Measurements from ENCODE around the gene DYNLT2. TPM values are rescaled to one million over a fixed set of nuclear protein-coding genes. Genes with fewer than 3 reads are reported as not detected.
"Not testable (repeated sequence)": the region's sequence is repeated elsewhere in the genome, so short reads cannot be mapped to it uniquely, and the experiment has no call there.

Gene DYNLT2
- total and polyA plus RNA-seq, 7 donors: 0.73 to 2.8 (median 1.0) TPM

GRCh38 chr6:169701311-169701953 lies 49.9 kb downstream of the DYNLT2 start:
- 0 to 1% (median 0%) methylated on average over 30 to 54 of the region's 54 CpGs for WGBS, 3 donors
- Histone ChIP-seq H3K4me1 (peaks cover 37% of the 10 kb centered on the region), H3K9me3 (no peaks in the 10 kb centered on the region), H3K36me3 (ENCODE audit: insufficient read depth in 1 of 2, low read depth in 1 of 2) (peaks cover 3 to 25% of the 10 kb centered on the region in 2 donors), H3K27ac (peak overlapping the region; percentile 99), H3K4me3 (peak overlapping the region; percentile 90), H3K27me3 (ENCODE audit: insufficient read depth in 3 of 3, low read length in 2 of 3) (no peaks in the 10 kb centered on the region)
- ATAC-seq (peak in 2 of 4 donors; percentile 14 to 15), DNase-seq (no peak)
- no peak for TF ChIP-seq CTCF (IDR thresholded peaks at IDR 0.05)
- intact Hi-C loops (cut with DNase I): loop anchor here in 1 of 2 donors (5.0 kb wide), 1 partner anchor 51 kb away; the partner anchor contains the start of genes DYNLT2 and ERMARD

DNA sequence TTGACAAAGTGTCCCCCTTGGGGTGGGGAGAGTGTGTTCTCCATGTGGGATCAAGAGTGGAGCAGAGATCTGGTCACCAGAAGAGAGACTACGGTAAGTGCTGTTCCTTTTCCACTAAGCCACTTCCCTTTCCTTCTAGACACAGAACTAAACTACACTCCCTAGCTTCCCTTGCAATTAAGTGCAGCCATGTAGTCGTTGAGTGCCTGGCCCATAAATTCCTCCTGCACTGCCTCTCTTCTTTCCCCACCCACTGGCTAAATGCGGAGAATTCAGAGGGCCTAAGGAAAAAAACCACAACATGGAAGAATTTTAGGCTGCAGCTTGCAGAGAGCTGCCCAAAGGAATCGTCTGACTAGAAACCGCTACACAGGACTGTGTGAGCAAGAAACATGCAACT lies 51.1 kb downstream of the DYNLT2 start:
- Histone ChIP-seq H3K36me3 (ENCODE audit: insufficient read depth in 1 of 2, low read depth in 1 of 2) (peaks cover 3 to 13% of the 10 kb centered on the region in 2 donors), H3K4me3 (peak overlapping the region; percentile 90), H3K9me3 (no peaks in the 10 kb centered on the region), H3K27me3 (ENCODE audit: insufficient read depth in 3 of 3, low read length in 2 of 3) (no peaks in the 10 kb centered on the region), H3K27ac (no peak overlapping the region), H3K4me1 (peaks cover 35% of the 10 kb centered on the region)
- ATAC-seq (no peak), DNase-seq (no peak)
- TF ChIP-seq CTCF (IDR thresholded peaks at IDR 0.05): no peak
- intact Hi-C loops (cut with DNase I): loop anchor here in 1 of 2 donors (5.0 kb wide), 1 partner anchor 52 kb away; the partner anchor contains the start of genes DYNLT2 and ERMARD
- 53 to 56% (median 54%) methylated on average over 5 of the region's 5 CpGs for WGBS, 3 donors

GRCh38 chr6:169697115-169697514 lies 54.3 kb downstream of the DYNLT2 start:
- Histone ChIP-seq H3K27ac (peak overlapping the region; percentile 71), H3K4me1 (peaks cover 10% of the 10 kb centered on the region)
- H3K9me3 ChIP-seq; DNase-seq; H3K4me3 ChIP-seq; intact Hi-C loops (cut with DNase I); H3K27me3 ChIP-seq (ENCODE audit: insufficient read depth in 3 of 3, low read length in 2 of 3); H3K36me3 ChIP-seq (ENCODE audit: insufficient read depth in 1 of 2, low read depth in 1 of 2); ATAC-seq: not testable (repeated sequence)
- 77 to 82% (median 79%) methylated on average over 10 of the region's 10 CpGs for WGBS, 3 donors
- peak; percentile 31 for TF ChIP-seq CTCF (IDR thresholded peaks at IDR 0.05)

DNA sequence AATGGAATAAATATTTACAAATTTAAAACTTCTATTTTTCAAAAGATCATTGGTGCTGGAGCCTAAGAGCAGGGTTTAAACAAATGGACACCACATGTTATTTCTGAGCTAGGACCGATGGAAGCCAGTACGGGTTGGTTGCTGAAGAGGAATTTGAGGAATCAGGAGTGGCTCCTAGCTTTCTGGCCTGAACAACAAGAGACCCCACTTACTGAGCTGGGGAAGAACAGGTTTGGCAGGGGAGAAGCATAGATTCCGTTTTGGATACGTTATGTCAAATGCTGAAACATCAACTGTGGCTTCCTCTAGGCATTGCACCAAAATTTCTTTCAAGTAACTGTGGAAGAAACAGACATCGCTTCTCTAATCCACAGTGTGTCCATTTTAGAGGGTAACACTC lies 56.2 kb downstream of the DYNLT2 start:
- no peak for DNase-seq
- intact Hi-C loops (cut with DNase I): no loop called here
- WGBS, 3 donors: 92 to 97% (median 93%) methylated on average over 5 of the region's 5 CpGs
- Histone ChIP-seq H3K27ac (no peak overlapping the region), H3K27me3 (ENCODE audit: insufficient read depth in 3 of 3, low read length in 2 of 3) (peaks cover 0 to 2% (median 0%) of the 10 kb centered on the region in 3 donors), H3K4me1 (no peaks in the 10 kb centered on the region), H3K36me3 (ENCODE audit: insufficient read depth in 1 of 2, low read depth in 1 of 2) (no peaks in the 10 kb centered on the region), H3K4me3 (no peak overlapping the region), H3K9me3 (no peaks in the 10 kb centered on the region)
- ATAC-seq: no peak
- no peak for TF ChIP-seq CTCF (IDR thresholded peaks at IDR 0.05)
